COLO668 (cell line): ENCODE data around the gene PTPRM.

Experiments used
- DNase-seq: peaks from one replicate; lab custom pipeline; 2025; ENCODE audit not compliant: unreplicated experiment; lab: John Stamatoyannopoulos, UW

PTPRM gene

GRCh38 chr18:8296886-8297616 lies 729.9 kb downstream of the PTPRM start:
- no peak for DNase-seq

- no peak for DNase-seq
Observed at GRCh38 chr18:8298186-8298585, 731.1 kb downstream of the PTPRM start.

GRCh38 chr18:8299054-8299980 lies 732.2 kb downstream of the PTPRM start:
- peak; percentile 78 for DNase-seq

DNA sequence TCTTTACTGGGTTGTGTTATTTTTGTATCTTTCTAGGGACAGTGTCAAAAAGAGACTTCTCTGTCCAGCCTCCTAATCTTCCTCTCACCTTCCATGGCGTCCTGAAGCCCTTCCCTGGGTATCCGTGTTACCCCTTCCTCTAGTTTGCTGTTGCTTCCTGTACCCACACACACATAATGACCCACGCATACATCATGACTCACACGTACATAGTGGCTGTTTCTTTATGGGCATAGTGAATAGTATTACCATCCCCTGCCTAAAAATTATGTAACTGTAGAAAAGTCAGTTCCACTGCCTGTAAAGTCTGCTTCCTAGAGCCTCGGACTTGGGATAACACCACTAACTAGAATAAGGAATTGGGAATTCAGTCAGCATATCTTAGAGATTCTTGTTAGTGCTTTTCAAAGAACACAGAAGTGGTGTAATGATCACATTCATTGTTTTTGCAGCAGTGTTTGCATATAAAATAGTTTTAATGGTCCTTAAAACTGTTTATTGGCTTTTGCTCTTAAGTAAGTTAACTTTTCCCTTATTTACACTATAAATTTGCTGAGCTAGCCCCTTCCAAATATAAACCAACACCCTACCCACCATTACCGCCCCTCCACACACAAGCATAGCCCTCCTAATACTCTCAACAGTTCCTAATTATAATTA lies 733.8 kb downstream of the PTPRM start:
- DNase-seq, result no peak

DNA sequence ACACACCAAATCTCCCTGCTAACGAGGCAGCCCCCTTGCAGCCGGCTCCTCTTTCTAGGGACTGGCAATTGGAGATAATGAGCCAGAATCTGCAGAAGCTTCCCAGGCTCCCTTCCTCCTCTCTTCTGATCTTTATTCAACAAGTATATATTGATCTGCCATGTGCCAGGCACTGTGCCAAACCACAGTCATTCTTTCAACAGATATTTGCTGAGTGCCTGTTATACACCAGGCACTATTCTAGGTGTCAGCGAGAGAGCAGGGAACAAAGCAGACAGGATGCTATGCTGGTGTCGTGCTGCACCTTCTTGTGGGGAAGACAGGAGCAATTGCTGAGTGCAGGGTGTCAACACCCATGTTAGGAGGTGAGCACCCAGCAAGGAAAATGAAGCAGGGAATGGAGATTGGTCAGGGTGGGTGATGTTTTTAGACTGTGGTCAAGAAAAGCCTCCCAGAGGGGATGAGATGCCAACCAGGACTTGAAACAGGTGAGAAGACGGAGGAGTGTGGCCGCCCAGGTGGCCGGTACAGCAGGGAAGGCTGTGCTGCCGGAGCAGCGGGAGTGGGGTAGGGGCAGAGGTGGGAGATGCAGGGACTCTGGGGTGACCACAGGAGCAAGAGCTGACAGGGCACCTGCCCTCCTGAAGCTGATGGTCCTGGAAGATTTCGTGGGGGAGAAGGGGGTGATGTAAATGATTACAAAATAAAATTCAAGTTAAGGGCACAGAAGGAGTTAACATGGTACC lies 734.5 kb downstream of the PTPRM start:
- peak; percentile 95 for DNase-seq

DNA sequence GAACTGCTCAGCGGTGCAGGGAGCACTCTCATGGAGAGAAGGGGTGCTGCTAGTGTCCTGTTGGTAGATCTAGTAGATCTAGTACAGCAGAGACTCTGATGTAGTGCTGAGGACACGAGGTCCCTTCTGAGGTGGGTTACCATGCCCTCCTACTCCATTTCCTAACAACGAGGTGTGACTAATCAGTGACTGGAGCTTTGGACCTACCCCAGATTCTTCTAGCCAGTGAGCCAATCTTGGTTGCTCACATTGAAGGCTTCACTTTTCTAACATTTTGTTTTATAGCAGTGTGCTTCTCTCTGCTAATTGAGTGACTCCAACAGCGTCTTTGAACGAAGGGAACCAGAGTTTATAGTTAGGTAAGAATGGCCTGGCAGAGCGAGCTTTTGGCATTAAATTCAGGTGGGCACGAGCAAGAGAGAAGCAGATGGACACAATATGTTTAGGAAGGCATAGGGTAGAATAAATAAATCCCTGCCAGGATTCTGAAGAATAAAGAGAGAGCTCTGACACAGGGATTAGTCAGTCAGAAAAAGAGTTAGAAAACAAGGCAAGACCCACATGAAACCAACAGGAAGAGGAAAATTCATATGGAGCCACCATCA lies 736.1 kb downstream of the PTPRM start:
- no peak for DNase-seq

DNA sequence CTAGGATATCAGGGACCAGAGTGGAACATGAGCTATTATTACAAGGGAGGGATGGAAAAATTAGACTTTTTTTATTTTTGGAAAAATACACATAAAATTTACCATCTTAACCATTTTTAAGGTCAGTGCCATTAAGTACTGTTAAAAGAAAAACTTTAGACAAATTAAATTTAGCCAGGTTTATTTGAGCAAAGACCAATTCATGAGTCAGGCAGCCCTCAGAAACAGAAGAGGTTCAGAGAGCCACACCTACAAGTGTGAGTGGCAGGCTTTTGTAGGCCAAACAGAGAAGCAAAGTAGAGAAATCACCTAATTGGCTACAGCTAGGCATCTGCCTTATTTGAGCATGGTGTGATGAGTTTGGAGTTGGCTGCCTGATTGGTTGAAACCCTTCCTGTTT lies 740.8 kb downstream of the PTPRM start:
- no peak for DNase-seq

DNA sequence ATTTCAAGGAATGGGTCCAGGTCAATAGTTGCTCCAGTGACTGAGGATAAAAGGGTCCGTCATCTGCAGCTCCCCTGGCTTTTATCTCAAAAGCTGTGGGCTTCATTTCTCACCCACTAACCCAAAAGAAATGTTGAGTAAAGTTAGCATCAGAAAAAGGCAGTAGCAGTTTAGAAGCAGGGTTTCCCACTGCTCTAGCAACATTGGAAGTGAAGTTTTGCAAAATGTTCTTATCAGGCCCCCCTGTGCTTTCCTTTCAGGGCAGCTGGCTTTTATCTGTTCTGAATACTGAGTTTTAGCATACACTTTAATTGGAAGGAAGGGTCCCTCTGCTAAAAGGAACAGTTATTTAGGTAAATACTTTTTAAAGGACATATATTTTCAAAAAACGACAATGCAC lies 745.9 kb downstream of the PTPRM start:
- DNase-seq, result no peak

GRCh38 chr18:8314124-8314523 lies 747.0 kb downstream of the PTPRM start:
- DNase-seq, result no peak

GRCh38 chr18:8319798-8320489 lies 752.8 kb downstream of the PTPRM start:
- no peak for DNase-seq

DNA sequence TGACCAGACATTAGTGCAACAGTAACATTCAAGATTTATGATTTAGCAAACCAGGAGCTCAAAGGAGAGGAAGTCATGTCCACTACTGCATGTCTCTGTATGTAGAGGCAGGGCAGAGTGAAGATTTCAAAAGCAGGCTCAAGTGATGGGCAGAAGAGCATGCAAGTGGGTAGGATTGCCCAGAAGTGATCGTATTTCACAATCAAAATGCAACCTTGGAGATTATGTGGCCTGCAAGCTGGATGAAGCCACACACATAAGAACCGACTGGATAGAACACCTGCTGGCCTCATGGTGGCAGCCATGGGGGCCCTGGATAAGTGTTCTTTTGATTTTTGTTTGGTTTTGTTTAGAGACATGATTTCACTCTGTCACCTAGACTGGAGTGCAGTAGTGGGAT lies 755.4 kb downstream of the PTPRM start:
- DNase-seq, result peak; percentile 29

DNA sequence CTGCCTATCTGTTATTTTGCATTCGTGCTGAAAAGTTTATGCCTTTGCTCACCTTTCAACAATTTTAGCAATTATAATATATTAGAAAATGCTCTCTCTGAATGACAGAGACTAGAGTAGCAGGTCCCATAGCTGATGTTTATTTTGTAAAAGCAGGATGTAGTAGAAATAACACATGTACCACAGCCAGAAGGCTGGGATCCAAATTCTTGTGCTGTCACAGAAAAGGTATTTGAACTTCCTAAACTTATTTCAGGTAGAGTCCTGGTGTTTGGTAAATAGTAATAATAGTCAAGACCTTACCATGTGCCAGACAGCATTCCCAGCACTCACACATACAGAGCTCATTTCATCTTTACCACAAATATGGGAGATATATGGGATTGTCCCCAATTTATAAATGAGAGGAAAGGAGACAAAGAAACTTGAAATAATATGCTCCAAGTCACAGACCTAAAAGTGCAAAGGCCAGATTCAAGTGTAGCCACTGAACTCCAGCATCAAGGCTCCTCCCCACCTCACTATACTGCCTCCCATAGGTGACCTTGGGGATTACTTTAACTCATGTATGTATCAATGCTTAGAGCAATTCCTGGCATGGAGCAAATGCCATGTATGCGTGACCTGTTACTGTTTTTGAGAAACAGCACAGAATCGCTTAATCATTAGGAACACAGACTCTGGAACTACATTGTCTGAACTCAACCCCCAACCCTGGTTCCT lies 757.4 kb downstream of the PTPRM start:
- DNase-seq, result no peak

GRCh38 chr18:8326763-8327394 lies 759.8 kb downstream of the PTPRM start:
- no peak for DNase-seq

- DNase-seq, result no peak
Observed at GRCh38 chr18:8328126-8328525, 761.0 kb downstream of the PTPRM start.

GRCh38 chr18:8329186-8329771 lies 762.2 kb downstream of the PTPRM start:
- DNase-seq, result peak; percentile 60

GRCh38 chr18:8330575-8330974 lies 763.5 kb downstream of the PTPRM start:
- no peak for DNase-seq

DNA sequence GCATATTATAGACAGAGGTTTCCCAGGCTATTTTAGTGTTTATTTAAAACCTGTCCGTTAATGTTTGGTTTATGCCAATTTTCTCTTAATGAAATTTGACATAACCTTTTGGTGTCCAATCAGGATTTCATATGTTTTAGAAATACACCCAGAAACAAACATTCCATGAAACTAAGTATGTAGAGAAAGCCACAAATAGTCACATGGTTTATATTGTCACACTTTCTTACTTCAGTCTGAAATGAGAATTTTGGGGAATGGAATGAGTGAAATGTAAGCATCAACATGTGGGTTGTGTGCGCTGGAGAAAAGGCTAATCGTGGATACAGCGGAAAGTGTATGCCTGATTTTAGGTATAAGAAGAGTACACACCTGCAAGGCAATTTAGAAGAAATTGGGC lies 765.2 kb downstream of the PTPRM start:
- peak; percentile 12 for DNase-seq

- DNase-seq, result peak; percentile 58
Observed at GRCh38 chr18:8333961-8334360, 766.8 kb downstream of the PTPRM start.
